Frontal cortex (tissue), 4 donors: ENCODE results near the gene MYT1. TPM values are rescaled to one million over a fixed set of nuclear protein-coding genes. Genes with fewer than 3 reads are reported as not detected.

ENCODE experiments used
- DNase-seq, 2 donors: peaks; one replicate each; pipeline ENCODE4 v3.0.0; 2012; ENCODE audit warnings: low spot score in 2 of 2
- FAIRE-seq: peaks from 2 replicates; lab custom pipeline; 2012; peaks lifted over from hg19 to GRCh38; lab: Jason Lieb, UNC
- total RNA-seq: library from RNA; depleted of rRNA; stranded (reverse); fragments of >200 nt; gene quantifications from one replicate; pipeline ENCODE4 v1.2.3, GENCODE V29; 2014
- donor health status: control.
- donor health status: control.
- donor health status: control.

The MYT1 gene
- total RNA-seq, 1 donor from 2014 or later: 6.9 TPM

GRCh38 chr20:64239449-64240242 lies 75.4 kb downstream of the MYT1 start:
- DNase-seq (no peak), FAIRE-seq (no peak)

GRCh38 chr20:64240243-64241015 lies 76.2 kb downstream of the MYT1 start:
- DNase-seq: no peak
- no peak for FAIRE-seq

- FAIRE-seq (no peak), DNase-seq (no peak)
Measured at GRCh38 chr20:64241061-64241460, 76.8 kb downstream of the MYT1 start.

GRCh38 chr20:64242003-64242796 lies 77.9 kb downstream of the MYT1 start:
- DNase-seq (no peak), FAIRE-seq (no peak)

GRCh38 chr20:64242797-64243475 lies 78.7 kb downstream of the MYT1 start:
- FAIRE-seq (no peak), DNase-seq (no peak)

- DNase-seq (no peak), FAIRE-seq (no peak)
Measured at GRCh38 chr20:64244281-64244805, 80.1 kb downstream of the MYT1 start.

- FAIRE-seq: no peak
Measured at GRCh38 chr20:64244870-64245603, 80.8 kb downstream of the MYT1 start.

GRCh38 chr20:64245746-64246595 lies 81.7 kb downstream of the MYT1 start:
- FAIRE-seq (no peak), DNase-seq (no peak)

More at GRCh38 chr20:64244870-64245603, 80.8 kb downstream of the MYT1 start:
- DNase-seq: no peak

- DNase-seq (no peak), FAIRE-seq (no peak)
Measured at GRCh38 chr20:64246616-64247306, 82.5 kb downstream of the MYT1 start.

- FAIRE-seq: no peak
Measured at GRCh38 chr20:64247307-64247618, 83.0 kb downstream of the MYT1 start.

GRCh38 chr20:64247970-64248841 lies 84.0 kb downstream of the MYT1 start:
- no peak for DNase-seq
- no peak for FAIRE-seq

More at GRCh38 chr20:64247307-64247618, 83.0 kb downstream of the MYT1 start:
- no peak for DNase-seq

- DNase-seq (no peak), FAIRE-seq (no peak)
Measured at GRCh38 chr20:64250027-64250426, 85.8 kb downstream of the MYT1 start.

GRCh38 chr20:64253000-64253383 lies 88.7 kb downstream of the MYT1 start:
- FAIRE-seq (no peak), DNase-seq (no peak)

GRCh38 chr20:64253443-64253842 lies 89.2 kb downstream of the MYT1 start:
- FAIRE-seq (no peak), DNase-seq (no peak)

- no peak for FAIRE-seq
- no peak for DNase-seq
Measured at GRCh38 chr20:64254156-64254555, 89.9 kb downstream of the MYT1 start.

GRCh38 chr20:64254571-64255360 lies 90.5 kb downstream of the MYT1 start:
- FAIRE-seq: no peak

More at GRCh38 chr20:64254571-64255360, 90.5 kb downstream of the MYT1 start:
- no peak for DNase-seq
